SJCRH30 (cell line): Measurements from ENCODE around the gene GPR78. TPM values are rescaled to one million over a fixed set of nuclear protein-coding genes. Genes with fewer than 3 reads are reported as not detected.

ENCODE experiments used
- DNase-seq, 2 experiments: peaks; one replicate each; pipeline ENCODE4 v3.0.0-alpha.2; 2015 to 2020
- H3K27ac ChIP-seq: fragments of 250-450 bp; sonication (Bioruptor Pico); 2 replicates; pipeline ENCODE4 v1.5.1; 2020; ENCODE audit warnings: mild to moderate bottlenecking, moderate library complexity
- H3K27me3 ChIP-seq: fragments of 250-450 bp; sonication (Bioruptor Pico); 2 replicates; pipeline ENCODE4 v1.5.1; 2020; ENCODE audit warnings: mild to moderate bottlenecking, moderate library complexity
- H3K36me3 ChIP-seq: fragments of 250-450 bp; sonication (Bioruptor Pico); 2 replicates; pipeline ENCODE4 v1.5.1; 2020; ENCODE audit warnings: mild to moderate bottlenecking, moderate library complexity
- H3K4me1 ChIP-seq: fragments of 250-450 bp; sonication (Bioruptor Pico); 2 replicates; pipeline ENCODE4 v1.5.1; 2020; ENCODE audit warnings: mild to moderate bottlenecking, moderate library complexity
- H3K4me3 ChIP-seq: fragments of 250-450 bp; sonication (Bioruptor Pico); 2 replicates; pipeline ENCODE4 v1.5.1; 2020; ENCODE audit warnings: mild to moderate bottlenecking, moderate library complexity
- H3K9me3 ChIP-seq: fragments of 250-450 bp; sonication (Bioruptor Pico); replicated peaks from 2 replicates; pipeline ENCODE4 v1.5.1; 2020; ENCODE audit warnings: mild to moderate bottlenecking, moderate library complexity
- total RNA-seq: library from RNA; depleted of rRNA; stranded (reverse); fragments of >200 nt; shearing (Covaris generic); gene quantifications from 2 replicates; pipeline ENCODE4 v1.2.3, GENCODE V29; 2014

The GPR78 gene
- total RNA-seq, 1 experiment from 2014 or later = 3.5 TPM

DNA sequence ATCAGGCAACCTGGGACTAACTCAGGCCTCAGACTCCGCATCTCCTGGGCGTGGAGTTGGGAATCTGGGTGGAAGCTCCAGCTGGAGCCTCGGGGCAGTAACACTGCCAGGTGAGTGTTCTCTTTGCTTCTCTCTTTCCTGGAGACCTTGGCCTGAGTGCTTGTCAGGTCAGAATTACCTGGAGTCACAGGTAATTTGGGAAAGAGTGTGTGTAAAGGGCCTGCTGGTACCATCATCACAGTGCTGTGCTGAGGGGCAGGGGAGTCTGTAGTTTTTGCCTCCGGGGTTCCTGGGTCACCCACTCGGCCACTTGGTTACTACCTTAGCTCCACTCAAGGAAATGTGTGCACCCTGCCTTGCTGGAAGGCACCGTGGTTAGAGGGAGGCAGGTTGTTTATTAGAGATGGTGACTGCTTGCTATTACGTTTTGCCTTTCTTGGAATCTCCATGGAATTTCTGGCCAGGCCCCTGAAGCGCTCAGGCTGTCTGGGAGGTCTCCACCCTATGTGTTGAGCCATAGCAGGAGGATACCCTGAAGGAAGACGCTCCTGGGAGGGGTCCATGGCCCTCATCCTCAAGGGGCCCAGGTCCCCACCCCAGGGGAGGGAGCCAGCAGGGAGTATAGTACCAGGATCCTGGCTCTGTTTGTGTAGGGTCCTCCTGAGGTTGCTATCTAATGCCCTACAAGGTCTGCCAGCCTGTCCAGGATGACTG lies 2.9 kb downstream of the GPR78 start:
- no peaks in the 10 kb centered on the region for H3K27me3 ChIP-seq
- DNase-seq = no peak
- no peaks in the 10 kb centered on the region for H3K9me3 ChIP-seq
- peaks cover 31% of the 10 kb centered on the region for H3K4me1 ChIP-seq
- no peaks in the 10 kb centered on the region for H3K36me3 ChIP-seq
- H3K4me3 ChIP-seq = no peak overlapping the region
- no peak overlapping the region for H3K27ac ChIP-seq

DNA sequence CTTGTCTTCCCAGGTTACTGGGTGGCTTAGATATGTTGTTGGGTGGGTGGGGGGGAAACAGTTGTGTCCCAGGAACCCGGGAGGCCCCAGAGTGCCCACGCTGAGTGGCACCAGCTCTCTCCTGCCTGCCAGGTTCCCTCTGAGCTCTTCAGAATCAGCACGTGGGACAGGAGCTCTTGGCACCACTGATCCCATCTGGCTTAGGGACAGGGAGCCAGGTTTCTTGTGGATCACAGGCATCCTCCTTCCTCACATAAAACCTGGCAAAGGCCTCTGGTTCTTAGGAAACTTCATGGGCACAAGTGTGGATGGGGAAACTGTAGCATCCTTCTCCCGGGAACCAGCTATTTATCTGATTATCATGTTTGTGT lies 3.4 kb downstream of the GPR78 start:
- DNase-seq = no peak
- H3K36me3 ChIP-seq = no peaks in the 10 kb centered on the region
- H3K9me3 ChIP-seq = no peaks in the 10 kb centered on the region
- no peak overlapping the region for H3K27ac ChIP-seq
- H3K4me1 ChIP-seq = peaks cover 31% of the 10 kb centered on the region
- no peak overlapping the region for H3K4me3 ChIP-seq
- no peaks in the 10 kb centered on the region for H3K27me3 ChIP-seq

DNA sequence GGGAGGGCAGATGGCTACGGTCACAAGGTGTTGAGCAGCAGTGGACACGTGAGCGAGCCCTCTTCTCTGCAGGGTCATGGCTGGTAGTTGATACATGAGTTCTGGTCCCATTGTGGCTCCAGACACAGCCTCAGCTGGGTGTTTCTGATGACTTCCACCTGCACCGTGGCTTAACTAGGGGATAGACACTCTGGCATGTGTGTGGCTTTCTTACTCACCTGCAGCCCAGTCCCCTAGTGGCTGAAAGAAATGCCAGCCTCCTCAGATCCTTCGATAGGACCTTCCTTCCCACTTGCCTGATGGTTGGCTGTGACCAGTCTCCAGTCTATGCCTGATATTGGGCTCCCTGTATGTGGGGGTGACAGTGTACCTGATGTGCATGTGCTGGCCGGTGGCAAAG lies 5.0 kb downstream of the GPR78 start:
- Histone ChIP-seq H3K4me1 (peaks cover 38% of the 10 kb centered on the region), H3K27me3 (no peaks in the 10 kb centered on the region), H3K9me3 (no peaks in the 10 kb centered on the region), H3K36me3 (no peaks in the 10 kb centered on the region), H3K4me3 (no peak overlapping the region), H3K27ac (peak overlapping the region; percentile 51; the same call in 1 of the 2 replicates)
- DNase-seq = peak in 1 of 2 experiments; percentile 46

DNA sequence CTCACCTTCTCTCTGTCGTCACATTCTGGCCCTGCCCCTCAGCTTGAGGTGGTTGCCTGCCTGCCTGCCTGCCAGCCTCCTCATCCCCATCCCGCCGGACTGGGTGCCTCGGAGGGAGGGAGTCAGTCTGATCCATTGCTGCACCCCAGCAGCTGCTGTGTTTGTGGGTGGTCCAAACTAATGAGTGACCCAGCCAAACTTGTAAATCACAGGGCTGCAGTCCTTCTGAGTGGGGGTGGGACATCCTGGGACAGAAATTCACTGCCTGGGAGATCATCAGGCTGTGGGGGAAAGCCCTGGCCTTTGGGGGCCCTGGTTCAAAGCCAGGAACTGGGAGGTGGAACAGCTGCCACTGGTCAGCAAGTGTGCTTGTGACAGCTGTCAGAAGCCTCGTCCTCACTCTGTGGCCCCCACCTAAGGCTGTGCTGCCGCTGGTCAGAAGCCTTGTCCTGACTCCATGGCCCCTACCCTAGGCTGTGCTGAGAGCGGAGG lies 5.6 kb downstream of the GPR78 start:
- H3K4me1 ChIP-seq = peaks cover 44% of the 10 kb centered on the region
- peak overlapping the region; percentile 51; the same call in 1 of the 2 replicates for H3K27ac ChIP-seq
- H3K9me3 ChIP-seq = no peaks in the 10 kb centered on the region
- DNase-seq = peak; percentile 96 to 97
- H3K27me3 ChIP-seq = no peaks in the 10 kb centered on the region
- H3K4me3 ChIP-seq = no peak overlapping the region
- no peaks in the 10 kb centered on the region for H3K36me3 ChIP-seq

DNA sequence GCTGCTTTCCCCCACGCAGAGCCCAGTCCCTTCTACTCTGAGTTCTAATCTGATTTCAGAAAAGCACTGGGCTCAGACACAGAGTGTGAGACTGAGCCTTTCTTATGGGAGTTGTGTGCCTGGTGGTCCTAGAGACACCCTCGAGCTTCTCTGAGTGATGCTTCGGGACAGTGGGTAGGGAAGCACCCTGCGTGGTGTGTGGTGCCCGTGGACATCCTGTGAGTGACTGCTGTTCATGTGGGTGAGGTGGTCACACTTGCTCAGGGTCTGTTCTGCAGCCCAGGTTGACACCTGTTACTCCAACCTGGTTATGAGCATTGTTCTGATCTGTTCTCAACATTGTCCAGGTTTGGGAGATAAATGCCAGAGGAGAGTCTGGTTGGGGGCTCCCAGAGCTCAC lies 6.1 kb downstream of the GPR78 start:
- no peak for DNase-seq
- H3K27me3 ChIP-seq = no peaks in the 10 kb centered on the region
- H3K27ac ChIP-seq = peak overlapping the region; percentile 51; the same call in 1 of the 2 replicates
- no peak overlapping the region for H3K4me3 ChIP-seq
- H3K4me1 ChIP-seq = peaks cover 49% of the 10 kb centered on the region
- no peaks in the 10 kb centered on the region for H3K9me3 ChIP-seq
- no peaks in the 10 kb centered on the region for H3K36me3 ChIP-seq

DNA sequence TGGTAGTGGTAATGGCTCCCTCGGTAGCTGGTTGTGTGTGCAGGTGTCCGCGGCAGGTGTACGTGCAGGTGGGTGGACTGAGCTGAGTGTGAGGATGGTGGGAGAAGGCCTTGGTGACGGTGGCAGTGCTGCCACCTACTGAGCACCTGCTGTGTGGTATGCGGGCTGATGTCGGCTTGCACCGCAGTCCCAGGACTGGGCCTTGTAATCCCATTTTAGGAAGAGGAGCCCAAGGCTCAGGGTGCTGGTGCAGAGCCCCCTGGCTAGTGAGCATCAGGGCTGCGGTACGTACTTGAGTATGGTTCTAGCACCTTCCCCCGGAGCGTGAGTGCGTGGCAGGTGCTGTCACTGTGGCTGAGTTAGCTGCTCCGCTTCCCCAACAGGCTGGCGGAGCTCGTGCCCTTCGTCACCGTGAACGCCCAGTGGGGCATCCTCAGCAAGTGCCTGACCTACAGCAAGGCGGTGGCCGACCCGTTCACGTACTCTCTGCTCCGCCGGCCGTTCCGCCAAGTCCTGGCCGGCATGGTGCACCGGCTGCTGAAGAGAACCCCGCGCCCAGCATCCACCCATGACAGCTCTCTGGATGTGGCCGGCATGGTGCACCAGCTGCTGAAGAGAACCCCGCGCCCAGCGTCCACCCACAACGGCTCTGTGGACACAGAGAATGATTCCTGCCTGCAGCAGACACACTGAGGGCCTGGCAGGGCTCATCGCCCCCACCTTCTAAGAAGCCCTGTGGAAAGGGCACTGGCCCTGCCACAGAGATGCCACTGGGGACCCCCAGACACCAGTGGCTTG lies 6.7 kb downstream of the GPR78 start:
- Histone ChIP-seq H3K4me3 (no peak overlapping the region), H3K9me3 (no peaks in the 10 kb centered on the region), H3K27me3 (no peaks in the 10 kb centered on the region), H3K36me3 (no peaks in the 10 kb centered on the region), H3K27ac (no peak overlapping the region), H3K4me1 (peaks cover 55% of the 10 kb centered on the region)
- DNase-seq = no peak

DNA sequence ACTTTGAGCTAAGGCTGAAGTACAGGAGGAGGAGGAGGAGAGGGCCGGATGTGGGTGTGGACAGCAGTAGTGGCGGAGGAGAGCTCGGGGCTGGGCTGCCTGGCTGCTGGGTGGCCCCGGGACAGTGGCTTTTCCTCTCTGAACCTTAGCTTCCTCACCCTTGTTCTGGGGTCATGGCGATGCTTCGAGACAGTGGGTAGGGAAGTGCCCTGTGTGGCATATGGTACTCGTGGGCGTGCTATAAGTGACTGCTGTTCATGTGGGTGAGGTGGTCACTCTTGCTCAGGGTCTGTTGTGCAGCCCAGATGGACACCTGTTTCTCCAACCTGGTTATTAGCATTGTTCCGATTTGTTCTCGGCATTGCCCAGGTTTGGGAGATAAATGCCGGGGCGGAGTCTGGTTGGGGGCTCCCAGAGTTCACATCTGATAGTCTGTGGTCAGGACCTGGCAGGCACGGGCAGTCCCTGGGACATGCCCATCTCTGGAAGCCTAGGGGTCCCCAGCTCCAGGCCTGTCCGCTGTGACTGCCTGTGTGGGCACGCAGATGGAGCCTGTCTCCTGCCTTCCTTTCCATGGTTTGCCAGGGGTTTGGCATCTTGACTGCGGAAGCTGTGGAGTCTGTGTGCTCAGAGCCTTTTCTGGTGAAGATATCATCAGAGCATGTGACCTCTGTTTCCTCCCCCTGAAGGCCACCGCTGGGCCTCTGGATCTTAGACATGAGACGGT lies 7.4 kb downstream of the GPR78 start:
- no peak for DNase-seq
- no peaks in the 10 kb centered on the region for H3K36me3 ChIP-seq
- no peak overlapping the region for H3K4me3 ChIP-seq
- H3K27me3 ChIP-seq = no peaks in the 10 kb centered on the region
- peaks cover 60% of the 10 kb centered on the region for H3K4me1 ChIP-seq
- H3K9me3 ChIP-seq = no peaks in the 10 kb centered on the region
- H3K27ac ChIP-seq = no peak overlapping the region

DNA sequence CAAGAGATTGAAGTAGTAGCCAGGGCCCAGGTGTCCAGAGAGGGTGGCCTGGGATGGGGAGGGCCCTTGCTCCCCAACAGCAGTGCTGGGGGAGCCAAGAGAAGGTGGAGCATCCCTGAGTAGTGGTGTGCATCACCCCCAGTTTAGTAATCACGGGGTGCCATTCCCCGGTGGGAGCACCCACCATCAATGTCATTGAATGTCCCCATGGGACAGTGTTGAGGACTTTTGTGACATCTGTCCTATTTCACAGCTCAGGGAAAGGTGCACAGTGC lies 7.9 kb downstream of the GPR78 start:
- Histone ChIP-seq H3K27me3 (no peaks in the 10 kb centered on the region), H3K4me3 (no peak overlapping the region)

DNA sequence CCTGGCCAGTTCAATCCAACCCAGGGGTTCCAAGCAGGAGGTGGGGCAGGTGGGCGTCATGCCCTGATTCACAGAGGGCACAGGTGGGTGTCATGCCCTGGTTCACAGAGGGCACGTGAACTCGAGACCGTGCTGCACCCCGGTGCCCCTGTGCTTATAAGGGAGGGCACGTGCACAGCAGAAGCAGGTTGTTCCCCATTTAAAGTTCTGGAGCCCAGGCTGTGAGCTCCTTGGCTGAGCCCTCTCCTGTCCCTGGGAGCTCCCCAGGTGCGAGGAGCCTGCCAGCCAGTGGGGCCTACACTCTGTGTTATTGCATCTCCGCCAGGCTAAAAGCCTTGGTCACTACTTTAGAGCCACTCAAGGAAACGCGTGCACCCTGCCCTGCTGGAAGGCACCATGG lies 9.1 kb downstream of the GPR78 start:
- no peaks in the 10 kb centered on the region for H3K9me3 ChIP-seq
- no peak overlapping the region for H3K4me3 ChIP-seq
- H3K27ac ChIP-seq = no peak overlapping the region
- no peaks in the 10 kb centered on the region for H3K27me3 ChIP-seq
- no peak for DNase-seq
- H3K4me1 ChIP-seq = peaks cover 65% of the 10 kb centered on the region
- H3K36me3 ChIP-seq = no peaks in the 10 kb centered on the region

More for the DNA sequence above, 7.9 kb downstream of the GPR78 start:
- H3K36me3 ChIP-seq = no peaks in the 10 kb centered on the region
- H3K9me3 ChIP-seq = no peaks in the 10 kb centered on the region
- no peak overlapping the region for H3K27ac ChIP-seq
- peaks cover 60% of the 10 kb centered on the region for H3K4me1 ChIP-seq
- no peak for DNase-seq

DNA sequence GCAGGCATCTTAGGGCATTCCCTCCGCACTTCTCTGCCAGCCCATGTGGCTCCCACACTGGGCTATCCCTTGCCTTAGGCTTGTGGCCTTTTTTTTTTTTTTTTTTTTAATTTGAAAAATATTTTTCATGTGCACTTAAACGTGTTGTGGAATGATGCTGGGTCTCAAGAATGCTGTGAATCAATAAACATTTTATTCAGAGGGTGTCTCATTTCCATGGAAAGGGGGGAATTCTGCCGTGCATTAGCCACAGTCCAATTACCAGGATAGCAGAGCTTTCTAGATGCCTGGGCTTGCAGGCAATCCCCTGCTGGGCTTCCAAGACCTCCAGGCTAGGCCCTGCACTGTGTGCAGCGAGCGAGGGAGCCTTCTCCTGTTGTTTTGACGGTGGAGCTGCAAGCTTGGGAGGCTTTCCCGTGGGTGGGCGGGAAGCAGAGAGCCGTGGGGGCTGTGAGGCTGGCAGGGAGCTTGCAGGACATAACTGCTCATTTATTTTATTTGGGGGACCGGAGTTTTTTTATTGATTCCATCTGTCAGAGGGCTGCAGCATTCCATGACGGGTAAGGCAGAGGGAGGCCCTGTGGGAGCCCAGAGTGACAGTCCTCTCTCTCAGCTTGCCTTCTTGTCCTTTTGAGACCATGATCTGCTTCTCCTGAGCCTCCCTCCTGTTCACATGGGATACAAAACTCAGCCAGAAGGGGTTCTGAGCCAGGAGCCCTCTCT lies 9.8 kb downstream of the GPR78 start:
- Histone ChIP-seq H3K27me3 (no peaks in the 10 kb centered on the region), H3K4me1 (peaks cover 65% of the 10 kb centered on the region)

DNA sequence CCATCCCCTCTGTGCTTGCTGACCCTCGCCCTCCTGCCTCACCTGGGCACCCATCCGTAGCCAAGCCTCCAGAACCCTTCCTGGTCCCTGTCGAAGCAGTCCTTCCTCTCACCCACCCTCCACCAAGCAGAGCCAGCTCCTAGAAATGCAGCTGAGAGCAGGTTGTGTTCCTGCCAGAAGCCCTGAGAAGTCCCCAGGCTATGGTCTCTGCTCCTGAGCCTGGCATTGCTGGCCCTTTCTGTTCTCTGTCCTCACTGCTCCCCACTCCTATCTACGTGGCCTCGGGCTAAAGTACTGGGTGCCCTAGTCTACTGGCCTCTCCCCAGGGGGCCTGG lies 10.3 kb downstream of the GPR78 start:
- Histone ChIP-seq H3K9me3 (no peaks in the 10 kb centered on the region), H3K27me3 (no peaks in the 10 kb centered on the region), H3K27ac (no peak overlapping the region; the same call in 1 of the 2 replicates), H3K36me3 (no peaks in the 10 kb centered on the region), H3K4me3 (no peak overlapping the region), H3K4me1 (peaks cover 64% of the 10 kb centered on the region)
- no peak for DNase-seq

More for the DNA sequence above, 9.8 kb downstream of the GPR78 start:
- H3K4me3 ChIP-seq = no peak overlapping the region
- peak; percentile 58 to 65 for DNase-seq
- H3K36me3 ChIP-seq = no peaks in the 10 kb centered on the region
- no peak overlapping the region; the same call in 1 of the 2 replicates for H3K27ac ChIP-seq
- no peaks in the 10 kb centered on the region for H3K9me3 ChIP-seq

DNA sequence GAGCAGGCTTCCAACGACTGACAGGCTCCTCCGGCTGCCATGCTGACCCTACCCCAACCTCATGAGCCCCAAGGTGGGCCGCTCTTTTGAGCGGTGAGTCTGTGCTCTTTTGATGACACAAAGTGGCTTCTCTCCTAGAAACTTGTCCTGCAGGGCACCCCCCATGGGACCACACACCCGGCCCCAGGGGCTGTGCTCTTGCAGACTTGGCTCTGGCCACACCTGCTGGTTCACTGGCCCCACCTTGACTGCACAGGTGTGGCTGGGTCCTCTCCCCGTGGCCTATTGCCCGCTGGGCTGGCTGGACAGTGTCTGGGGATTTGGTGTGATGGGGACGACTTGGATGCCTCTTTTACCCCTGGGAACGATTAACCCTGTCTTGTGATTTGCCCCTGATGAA lies 10.9 kb downstream of the GPR78 start:
- no peak overlapping the region for H3K27ac ChIP-seq
- H3K9me3 ChIP-seq = no peaks in the 10 kb centered on the region
- DNase-seq = no peak
- H3K36me3 ChIP-seq = no peaks in the 10 kb centered on the region
- no peak overlapping the region for H3K4me3 ChIP-seq
- peaks cover 66% of the 10 kb centered on the region for H3K4me1 ChIP-seq
- no peaks in the 10 kb centered on the region for H3K27me3 ChIP-seq

DNA sequence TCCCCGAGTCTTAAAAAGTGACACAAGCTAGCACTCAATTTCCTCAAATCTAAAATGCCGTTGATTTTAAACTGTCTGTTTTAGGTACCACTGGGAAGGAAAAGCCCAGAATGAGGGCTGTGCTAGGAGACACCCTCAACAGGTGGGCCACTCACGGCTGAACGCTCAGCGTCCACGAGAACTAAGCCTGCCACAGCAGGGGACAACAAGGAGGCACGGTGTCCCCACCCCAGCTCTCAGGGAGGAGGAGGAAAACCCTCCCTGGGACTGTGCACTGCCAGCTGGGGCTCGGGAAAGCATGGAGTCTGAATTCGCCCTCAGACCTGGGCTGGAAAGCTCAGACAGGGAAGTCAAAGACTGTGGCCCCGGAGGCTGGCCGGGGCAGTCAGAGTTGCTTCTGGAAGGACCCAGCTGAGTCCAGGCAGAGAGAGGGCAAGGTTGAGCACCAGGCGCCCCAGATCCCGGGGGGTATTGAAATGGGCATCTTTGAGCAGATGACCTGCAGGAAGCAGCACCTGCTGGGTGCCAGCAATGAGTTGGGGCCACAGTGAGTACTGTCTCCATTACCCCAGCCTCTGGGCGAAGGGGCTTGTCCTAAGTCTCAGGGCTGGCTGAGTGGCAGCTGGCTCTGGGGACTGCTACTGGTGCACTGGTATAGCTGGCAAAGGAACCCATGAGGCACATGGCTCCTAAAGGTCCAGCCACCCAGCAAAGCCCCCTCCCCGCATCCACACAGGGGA lies 11.6 kb downstream of the GPR78 start:
- Histone ChIP-seq H3K9me3 (no peaks in the 10 kb centered on the region), H3K27ac (no peak overlapping the region; the same call in 1 of the 2 replicates), H3K4me3 (peak overlapping the region; percentile 86), H3K4me1 (peaks cover 66% of the 10 kb centered on the region), H3K36me3 (peaks cover 3% of the 10 kb centered on the region; the same call in 1 of the 2 replicates), H3K27me3 (no peaks in the 10 kb centered on the region)
- peak in 1 of 2 experiments; percentile 44 for DNase-seq
